Stimulated activated CD8-positive, alpha-beta memory T cell treated with anti-CD3 and anti-CD28 coated beads, Interleukin-7, amount 100 ng/mL, for 24 hours (primary cell): ENCODE results near the gene UIMC1.

Source experiments
- DNase-seq: peaks from one replicate; pipeline ENCODE4 v3.0.0-alpha.2; 2020; ENCODE audit warnings: low read depth

UIMC1 gene

DNA sequence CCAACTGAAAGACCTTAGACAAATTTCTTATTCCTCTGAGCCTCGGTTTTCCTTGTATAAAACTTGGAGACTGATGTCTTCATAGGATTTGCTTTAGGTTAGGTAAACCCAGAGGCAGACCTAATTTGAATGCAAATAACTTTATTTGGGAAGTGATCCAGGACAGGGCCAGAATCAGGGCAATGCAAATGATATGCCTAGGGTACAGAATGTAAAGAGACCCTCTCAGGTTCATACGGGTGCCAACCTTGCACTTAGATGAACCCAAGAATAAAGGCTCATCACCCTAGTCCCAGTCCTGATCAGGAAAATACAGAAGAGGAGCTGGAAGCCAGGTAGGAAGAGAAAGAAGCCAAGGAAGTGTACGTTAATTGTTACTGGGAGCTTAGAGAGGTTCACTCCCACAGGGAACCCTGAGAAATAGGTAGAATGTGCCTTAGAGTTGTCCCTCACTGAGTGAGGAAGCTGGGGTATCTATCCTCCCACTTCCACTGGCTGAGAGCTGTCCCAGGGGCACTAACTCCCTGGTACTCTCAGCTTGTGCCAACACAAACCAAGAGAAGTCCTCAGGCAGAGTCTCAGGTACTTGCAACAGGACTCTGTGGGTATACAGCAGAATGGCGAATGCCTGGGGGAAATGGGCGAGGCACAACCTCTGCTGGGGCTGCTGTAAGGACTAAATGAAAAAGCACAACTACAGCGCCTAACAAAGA lies 104.3 kb downstream of the UIMC1 start:
- no peak for DNase-seq

DNA sequence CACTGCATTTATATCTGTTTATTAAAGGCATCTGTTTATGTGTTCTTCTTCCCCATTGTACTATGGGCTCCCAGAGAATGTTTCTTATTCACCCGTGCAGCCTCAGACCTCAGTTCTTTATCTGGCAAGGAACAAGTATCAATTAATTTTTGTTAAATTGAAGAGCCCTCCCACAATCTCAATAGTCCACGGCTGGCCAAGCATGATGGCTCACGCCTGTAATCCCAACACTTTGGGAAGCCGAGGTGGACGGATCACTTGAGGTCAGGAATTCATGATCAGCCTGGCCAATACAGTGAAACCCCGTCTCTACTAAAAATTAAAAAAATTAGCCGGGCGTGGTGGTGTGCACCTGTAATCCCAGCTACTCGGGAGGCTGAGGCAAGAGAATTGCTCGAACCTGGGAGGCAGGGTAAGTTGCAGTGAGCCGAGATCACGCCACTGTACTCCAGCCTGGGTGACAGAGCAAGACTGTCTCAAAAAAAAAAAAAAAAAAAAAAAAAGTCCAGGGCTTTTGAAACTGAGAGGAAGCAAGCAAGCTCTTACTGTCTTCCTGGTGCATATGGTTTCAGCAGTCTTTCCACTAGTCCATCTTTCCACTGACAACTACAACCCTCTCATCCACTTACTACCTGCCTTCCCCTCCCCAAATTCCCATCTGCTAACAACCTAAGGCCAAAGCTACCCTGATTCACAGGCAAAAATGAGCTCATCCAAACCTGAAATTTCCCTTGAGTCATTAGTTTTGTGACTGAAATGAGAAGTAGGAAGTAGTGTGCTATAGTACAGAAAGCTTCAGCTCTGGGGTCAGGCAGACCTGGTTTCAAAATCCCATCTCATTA lies 105.1 kb downstream of the UIMC1 start:
- no peak for DNase-seq

DNA sequence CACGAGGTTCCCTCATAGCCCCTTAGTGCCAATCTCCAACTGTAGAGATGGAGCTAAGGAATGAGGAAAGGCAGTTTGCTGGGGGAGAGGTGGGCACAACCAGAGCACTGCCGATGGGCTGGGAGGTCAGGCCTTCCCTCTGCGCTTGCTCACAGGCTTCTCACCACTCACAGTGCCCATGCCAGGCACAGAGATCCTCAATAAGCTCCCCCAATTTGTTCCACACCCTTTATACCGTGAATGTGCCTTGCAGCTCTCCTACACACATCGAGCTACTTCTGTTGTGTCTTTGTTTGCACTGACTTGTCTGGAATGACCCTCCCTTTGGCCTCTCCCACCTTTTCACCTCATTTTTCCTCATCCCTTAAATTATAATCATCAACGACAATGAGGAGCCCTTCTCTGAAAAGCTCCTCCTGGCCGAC lies 105.8 kb downstream of the UIMC1 start:
- DNase-seq = no peak

DNA sequence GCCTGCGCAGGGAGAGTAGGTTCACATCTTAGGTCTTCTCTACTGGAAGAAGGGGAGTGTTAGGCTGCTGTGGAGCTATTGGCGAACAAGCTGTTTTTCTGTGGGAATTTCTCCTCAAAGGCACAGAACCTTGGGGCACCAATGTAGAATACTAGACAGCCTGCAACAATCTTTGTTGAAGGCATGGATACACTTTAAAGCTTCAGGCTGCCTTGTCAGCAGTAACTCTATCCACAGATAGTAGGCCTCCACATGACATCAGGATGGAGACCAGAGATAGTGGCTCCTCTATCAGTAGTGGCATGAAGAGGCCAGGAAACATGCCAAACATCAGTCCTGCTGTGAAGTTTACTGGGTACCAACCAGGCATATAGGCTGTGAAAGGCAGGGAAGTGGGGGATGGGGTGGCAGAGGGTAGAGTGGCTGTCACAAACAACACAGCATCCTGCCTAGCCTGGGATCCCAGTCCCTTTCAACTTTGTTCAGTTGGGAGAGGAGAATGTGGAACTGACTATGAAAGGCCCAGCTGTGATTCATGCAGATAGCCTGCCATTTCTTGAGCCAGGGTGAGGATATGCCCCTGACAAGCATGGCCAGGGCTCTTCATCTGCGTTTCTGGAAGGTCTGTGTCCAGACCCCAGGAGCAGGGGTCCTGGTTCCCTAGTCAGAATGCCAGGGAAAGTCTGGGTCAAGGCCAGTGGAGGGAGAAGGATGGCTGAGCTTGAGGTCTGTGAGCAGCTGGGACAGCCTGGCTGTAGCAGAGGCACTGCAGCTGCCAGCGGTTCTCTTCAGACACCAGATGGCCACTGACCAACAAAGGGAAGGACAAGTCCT lies 106.4 kb downstream of the UIMC1 start:
- DNase-seq = no peak

DNA sequence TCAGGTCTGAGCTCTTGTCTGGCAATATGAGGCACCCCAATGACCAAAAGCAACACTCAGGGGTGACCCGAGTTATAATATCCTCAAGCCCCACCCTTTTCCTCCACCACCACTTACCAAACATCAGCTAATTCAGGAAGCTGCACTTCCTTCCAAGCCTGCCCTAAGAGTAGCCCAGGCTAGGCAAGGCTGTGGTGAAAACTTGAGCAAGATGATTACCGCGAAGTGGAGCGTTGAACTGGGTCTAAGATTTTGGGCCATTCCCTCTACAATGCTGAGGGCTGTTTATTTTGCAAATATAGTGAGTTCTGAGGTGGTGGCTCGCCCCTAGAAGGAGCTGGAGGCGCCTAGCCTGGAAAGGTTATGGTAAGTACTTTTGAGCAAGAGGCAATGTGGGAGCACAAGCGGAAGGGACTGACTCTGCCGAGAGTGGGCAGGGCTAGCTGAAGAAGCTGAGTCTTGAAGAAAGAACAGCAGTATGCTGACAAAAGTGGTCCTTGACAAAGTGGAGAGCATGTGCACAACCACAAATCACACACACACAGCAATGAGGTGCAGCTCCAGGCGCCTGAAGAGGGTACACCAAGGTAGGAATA lies 107.2 kb downstream of the UIMC1 start, which contains the start of gene HK3:
HK3 (minus strand) TSS at position 51 of the 596 bp plus-strand sequence. CDS start 3,187 bp downstream, outside the sequence.
- DNase-seq = no peak

DNA sequence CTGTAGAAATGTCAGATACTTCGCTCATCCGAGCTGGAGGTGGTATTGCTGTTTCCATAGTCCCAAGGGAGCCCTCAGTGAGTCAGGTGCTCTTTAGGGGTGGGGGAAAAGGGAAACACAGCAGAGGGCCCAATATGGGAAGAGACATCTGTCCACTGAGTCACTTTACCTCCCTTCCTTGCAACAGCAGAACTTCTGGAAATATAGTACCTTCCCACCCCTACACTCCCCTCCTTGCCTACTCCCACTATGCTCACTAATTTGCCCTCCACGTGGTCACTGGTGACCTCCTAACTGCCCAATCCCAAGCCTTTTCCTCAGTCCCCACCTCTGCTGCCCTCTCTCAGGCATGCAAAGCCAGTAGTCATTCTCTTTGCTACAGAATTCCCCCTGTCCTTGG lies 109.3 kb downstream of the UIMC1 start:
- DNase-seq = no peak

DNA sequence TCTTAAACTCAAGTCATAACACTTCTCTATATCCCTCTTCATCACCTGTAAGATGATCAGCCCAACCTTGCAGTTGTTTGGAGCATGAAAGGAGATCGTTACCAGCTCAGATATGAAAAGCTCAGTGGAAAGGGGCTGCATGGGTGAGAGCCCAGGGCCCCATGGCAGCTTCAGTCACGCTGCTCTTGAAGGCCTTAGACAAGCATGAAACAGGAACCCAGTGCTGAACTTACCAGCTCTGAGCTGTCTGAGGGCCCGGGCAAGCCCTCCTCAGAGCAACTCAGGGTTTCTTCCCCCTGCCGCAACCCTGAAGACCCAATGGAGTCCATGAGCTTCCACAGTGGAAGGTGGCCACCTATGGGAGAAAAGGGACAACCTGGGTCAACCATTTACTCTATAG lies 110.7 kb downstream of the UIMC1 start:
- DNase-seq = no peak

DNA sequence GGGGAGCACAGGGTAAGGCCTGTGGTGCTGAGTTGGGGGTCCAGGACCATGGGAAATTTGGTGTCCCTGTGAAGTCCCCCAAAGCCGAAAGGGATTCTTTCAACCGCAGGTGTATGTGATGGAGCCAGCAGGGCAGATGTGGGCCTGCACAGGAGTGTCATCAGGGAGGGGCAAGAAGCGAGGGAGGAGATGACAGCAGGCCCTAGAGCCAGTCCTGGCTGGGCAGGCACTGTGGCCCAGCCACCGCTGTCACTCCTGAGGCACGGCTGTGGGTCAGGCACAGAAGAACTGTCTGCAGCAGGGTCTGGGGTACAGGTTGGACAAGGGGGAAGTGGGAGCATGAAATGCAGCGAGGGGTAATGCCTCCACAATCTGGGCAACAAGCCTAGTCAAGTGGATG lies 112.3 kb downstream of the UIMC1 start:
- no peak for DNase-seq

DNA sequence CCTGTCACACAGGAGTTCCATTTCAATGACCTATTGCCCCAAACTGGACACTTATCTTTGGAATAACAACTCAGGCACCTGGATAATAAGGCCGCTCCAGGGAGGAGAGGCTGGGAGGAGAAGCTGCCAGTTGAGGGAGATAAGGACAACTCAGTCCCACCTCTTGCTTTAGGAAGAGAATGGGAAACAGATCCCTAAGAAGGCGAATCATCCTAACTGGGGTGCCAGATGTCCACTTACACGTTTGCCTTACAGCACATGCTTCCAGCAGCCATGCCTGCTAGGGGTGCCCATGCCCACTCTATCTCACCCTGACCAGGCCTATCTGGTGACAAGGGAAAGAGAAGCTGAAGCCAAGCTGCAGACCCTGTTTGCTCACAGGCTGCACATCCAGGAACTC lies 113.9 kb downstream of the UIMC1 start:
- no peak for DNase-seq

DNA sequence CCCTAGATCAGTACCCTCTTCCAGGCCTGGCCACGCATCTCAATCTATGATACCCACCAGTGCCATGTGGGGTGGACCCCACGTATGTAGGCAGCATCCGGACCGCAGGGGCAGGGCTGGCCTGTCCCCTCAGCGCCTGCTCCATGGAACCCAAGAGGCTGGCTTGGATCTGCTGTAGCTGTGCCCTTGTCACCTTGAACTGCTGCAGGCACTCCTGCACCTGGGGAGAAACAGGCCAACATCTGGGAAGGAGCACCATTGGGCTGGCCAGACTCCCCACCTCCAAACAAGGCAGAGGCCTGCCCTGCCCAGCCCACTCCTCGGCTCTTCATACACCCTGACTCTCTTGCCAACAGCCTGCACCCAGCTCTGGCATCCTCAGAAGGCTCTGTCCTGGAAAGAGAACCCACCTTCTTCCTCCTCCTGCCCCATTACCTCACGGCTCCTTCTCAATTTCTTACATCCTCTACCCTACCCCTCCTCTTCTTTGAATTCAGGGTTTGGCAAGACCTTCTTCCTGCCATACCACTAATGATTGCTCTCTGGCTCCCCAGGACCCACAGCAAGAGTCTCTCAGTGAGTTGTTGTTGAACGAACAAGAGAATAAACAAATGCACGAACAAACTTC lies 115.1 kb downstream of the UIMC1 start:
- no peak for DNase-seq

DNA sequence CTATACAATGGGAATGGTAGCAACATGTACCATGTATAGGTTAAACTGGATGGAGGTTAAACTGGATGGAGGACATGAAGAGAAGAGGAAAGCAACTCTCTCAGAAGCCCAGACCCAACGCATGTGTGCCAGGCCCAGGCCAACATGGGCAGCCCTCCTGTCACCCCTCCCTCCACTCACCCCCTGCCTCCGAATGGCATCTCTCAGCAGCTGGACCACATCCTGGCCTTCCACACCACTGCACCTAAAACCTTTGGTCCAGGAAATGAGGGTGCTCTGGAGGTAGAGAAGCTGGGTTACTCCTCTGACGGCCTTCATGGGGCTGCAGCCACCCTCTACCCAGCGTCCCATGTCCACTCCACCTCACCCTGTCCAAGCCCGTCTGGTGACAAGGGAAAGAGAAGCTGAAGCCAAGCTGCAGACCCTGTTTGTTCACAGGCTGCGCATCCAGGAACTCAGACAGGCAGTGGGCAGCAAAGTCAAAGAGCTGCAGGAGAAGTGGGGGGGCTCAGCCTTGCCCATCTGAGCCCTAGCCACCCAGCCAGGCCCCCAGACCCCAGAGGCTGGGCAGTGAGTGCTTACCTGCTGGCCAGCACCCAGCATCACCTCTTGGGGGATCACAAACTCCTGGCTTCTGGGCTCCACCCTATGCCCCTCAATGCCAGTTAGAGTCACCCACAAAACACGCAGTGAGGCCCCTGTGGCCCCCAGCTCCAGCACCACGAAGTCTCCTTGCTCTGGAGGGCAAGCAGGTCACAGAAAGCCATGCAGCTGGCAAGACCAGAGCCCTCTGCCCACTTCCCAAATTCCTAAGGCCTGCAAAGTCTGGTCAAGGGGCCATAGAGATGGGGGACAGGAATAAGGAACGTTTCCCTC lies 115.9 kb downstream of the UIMC1 start:
- no peak for DNase-seq

DNA sequence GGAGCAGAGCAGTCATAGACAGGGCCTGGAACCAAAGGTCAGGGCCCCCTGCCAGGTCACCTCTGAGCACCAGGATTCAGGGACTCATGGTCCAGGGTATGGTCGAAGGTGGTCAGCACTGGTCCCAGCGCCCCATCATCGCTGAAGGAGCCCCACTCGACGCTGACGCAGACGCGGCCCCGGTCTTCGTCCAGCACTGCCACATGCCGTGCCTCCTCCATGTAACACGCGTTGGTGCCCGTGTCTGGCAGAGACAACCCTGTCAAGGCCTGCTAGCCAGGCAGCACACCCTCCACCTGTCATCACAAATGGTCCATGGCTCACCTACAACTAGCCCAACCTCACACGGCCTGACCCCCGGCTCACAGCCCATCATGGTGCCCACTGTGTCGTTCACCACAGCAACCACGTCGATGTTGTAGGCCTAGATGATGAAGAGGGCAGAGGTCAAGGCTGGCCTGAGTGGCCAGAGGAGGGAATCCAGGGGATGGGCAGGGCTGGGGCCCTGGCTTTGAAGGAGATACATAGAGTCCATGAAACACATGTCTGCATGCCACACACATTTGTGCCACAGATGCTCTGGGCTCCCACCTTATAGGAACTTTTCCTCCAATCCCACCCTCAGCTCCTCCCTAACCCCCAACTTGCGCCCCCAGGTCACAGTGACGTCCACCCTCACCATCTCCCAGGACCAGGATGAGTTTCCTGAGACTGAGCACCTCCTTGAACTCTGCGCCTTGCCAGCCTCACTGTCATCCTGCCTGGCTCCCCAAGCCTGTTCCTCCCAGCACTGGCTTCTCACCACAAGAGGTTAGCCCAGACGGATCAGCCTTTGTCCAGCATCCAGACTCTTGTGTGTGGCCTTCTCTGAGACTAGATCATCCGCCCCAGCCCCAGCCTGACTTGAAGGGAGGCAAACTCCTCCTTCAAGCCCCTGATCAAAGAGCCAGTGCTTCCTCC lies 117.0 kb downstream of the UIMC1 start:
- no peak for DNase-seq

DNA sequence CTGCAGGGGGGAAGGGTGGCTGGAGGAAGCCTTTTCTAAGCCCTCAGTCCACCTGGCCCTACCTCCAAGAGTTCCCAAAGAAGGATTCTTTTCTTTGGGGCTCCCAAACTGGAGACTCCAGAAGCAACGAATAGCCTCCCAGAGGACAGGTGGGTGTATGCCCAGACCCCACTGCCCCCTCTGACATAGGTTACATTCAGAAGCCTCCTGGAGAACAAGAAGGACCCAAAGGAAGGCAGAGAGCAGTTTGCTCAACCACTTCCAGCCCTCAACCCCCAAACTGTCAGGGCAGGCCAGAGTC lies 117.8 kb downstream of the UIMC1 start:
- DNase-seq = no peak

DNA sequence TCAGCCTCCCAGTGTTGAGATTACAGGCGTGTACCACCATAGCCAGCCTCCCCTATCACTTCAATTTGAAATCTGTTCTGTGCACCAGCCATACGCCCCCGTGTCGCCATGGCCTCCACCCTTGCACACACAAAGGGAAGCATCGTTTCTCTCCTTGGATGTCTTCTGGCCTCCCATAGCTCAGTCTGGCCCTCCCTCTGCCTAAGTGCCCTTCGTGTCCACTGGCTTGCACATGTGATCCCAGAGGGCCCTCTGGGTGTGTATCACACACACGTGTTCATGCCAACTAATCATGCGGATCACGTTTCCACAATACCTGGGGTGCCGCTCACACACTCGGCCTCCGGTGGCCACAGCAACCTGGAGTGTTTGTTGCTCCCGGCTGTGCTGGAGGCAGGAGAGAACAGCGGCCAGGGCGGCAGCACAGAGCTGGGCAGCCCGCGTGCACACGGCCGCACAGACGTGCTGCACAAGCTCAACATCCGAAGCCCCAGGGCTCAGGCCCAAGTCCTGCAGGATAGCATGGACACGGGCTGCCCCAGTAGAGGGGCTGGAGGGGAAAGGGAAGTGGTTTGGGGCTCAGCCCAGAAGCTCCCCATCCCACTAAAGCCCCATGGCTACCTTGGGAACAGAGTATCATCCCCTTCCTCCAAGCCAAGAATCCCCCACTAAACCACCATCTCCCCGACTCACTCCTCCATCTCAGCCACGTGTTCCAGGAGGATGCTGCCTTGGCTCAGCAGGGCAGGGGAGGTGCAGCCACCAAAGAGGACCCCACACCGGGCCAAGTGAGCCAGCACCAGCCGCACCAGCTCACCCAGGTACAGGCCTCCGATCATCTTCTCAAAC lies 118.3 kb downstream of the UIMC1 start:
- no peak for DNase-seq

DNA sequence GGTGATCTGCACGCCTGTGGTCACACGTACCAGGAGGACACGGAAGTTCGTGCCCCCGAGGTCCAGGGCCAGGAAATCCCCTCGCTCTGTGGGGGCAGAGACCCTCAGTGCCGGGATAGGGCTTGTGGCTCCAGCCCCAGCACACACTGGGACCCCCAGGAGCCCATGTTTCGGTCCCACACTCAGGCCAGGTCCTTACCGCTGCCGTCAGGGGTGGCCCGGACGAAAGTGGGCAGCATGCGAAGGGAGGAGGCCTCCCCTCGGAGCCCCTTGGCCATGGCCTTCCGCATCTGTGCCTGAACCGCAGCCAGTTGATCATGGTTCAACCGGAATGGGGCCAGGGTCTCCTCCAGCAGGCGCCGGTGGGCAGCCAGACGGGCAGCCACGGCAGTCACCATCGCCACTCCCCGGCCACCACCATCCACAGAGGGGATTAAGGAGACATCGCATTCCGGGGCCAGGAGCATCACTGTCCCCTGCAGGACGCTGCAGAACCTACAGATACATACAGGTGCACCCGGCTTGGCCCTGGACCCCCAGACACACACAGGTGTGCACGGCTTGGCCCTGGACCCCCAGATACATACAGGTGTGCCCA lies 119.2 kb downstream of the UIMC1 start:
- DNase-seq = no peak

DNA sequence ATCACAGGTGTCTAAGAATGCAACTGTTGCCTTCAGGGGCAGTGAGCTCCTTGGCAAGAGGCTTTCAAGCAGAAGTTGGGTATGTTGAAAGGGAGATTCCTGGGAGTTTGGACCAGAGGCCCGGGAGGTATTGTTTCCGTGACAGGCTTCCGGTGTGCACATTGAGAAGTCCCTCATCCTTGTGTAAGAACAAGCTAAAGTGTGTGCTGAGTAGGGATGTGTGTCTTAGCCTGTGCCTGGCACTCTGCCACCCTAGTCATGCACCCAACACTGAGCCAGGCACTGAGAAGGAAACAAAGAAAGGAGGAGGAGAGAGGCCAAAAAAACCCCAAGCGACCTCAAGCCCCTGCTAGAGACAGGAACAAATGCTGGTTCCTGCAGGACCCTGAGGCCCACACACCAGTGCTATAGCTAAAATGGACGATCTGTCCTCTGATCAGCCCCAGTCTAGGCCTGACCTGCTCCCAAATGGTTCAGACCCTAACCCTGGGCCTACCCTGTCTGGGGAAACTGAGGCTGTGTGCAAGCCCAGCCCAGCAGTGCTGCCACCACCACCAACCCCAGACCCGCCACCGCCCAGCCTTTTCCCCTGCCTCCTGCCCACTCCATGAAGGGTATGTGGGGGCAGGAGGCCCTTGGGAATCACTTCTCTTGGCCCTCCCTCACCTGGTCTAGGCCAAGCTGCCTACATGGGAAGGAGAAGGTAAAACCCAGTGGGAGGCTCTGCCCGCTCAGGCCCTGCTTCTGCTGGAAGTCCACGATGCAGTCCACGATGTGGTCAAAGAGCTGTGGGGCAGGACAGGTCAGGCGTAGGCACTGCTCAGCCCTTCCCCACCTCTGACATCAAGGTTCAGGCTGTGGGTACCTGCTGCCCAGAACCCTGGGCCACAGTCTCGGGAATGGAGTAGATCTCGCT lies 120.0 kb downstream of the UIMC1 start:
- DNase-seq = no peak

DNA sequence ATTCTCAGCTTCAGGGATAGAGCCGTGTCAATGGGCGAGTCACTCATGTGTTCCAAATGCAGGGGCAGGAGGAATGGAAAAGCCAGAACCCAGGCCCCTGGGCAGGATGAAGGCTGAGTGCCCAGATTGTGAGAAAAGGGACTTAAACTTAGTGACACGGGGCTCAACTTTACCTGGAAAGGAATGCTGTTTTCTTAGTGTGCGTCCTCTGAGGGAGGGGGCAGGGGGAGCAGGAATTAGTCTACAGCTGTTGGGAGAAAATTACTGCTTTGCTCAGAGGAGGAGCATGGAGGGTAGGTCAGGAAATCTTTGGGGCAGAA lies 122.0 kb downstream of the UIMC1 start:
- DNase-seq = no peak
